ENCODE results near the gene AP1AR. TPM values are rescaled to one million over a fixed set of nuclear protein-coding genes. Genes with fewer than 3 reads are reported as not detected.
"Not testable (repeated sequence)": the region's sequence is repeated elsewhere in the genome, so short reads cannot be mapped to it uniquely, and the experiment has no call there.

AP1AR gene
- total RNA-seq, 1 donor from 2014 or later: 39.3 TPM

DNA sequence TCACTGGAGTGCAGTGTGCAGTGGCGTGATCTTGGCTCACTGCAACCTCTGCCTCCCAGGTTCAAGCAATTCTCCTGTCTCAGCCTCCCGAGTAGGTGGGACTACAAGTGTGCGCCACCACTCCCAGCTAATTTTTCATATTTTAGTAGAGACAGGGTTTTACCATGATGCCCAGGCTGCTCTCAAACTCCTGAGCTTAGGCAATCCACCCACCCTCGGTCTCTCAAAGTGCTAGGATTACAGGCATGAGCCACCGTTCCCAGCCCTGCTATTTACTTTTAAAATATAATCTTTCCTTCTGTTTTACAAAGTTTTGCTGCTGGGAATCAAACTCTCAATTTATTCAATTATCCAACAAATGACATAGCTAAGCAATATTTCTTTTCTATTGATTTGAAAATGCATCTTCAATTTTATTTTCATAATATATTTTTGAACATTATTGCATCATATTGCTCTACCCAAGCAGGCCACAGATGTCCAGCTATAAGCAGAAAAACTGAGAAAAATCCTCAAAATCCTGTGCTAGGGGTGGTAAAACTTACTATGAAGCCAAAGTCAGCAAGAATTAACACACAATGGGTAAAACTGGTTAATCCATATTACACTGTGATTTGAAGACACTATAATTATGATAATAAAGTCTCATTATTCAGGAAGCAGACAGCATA lies 48.9 kb downstream of the AP1AR start:
- no peak for DNase-seq

DNA sequence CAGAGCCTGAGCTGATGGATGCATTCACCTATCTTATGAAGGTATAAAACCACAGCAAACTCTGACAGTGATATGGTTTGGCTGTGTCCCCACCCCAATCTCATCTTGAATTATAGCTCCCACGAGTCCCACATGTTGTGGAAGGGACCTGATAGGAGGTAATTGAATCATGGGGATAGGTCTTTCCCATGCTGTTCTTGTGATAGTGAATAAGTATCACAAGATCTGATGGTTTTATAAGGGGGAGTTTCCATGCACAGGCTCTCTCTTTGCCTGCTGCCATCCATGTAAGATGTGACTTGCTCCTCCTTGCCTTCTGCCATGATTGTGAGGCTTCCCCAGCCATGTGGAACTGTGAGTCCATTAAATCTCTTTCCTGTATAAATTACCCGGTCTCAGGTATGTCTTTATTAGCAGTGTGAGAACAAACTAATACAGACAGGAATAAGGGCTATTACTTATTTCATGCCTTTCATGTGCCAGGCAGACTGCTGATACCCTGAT lies 50.4 kb downstream of the AP1AR start:
- not testable (repeated sequence) for DNase-seq

DNA sequence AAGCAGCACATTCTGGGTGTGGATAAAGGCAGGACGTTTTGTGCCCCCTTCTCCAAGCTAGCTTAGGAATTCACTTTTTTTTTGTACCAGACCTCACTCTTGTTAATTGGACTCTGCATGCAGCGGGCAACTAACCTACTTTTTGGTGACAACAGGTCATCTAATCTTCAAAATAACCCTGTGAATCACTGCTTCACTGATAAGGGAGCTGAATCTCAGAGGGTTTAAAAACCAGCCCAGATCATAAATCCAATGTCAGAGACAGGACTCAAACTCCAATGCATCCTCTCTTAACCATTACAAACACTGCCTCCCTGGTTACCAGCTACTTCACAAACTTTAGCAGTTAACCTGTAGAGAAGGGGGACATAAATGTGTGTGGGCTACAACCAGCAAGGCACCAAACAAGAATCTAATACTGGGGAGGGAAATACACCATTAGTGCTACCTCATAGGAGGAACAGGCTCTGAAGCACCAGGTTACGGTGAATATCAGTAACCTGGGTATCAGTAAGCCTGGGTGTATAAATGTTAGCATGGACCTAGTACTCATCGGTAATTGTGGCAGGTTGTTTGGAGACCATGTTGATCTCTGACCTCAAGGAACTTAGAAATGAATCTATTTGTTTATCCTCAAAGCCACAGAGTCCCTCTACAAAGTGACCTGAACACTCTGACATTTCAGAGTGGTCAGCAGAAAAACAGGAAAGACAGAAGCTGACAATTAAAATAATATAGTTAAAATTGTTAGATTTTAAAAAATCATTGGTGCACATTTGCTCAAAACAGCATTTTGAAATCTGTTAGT lies 51.5 kb downstream of the AP1AR start:
- DNase-seq: no peak

DNA sequence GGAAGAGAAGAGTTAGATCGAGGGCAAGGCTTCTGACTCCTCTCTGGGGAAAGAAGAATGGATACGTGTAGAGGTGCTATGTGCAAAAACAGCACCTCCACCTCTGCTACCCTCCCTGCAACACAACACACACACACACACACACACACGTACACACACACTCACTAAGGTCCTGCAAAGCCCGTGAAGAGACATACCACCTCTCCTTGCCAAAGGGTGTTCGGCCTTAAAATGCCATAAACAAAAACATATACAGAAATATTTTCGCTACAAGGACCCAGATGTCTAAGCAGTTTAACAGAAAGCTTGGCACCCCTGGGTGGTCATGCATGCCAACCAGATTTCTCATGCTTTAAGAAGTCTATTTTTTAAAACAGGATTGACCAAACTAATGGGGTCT lies 52.6 kb downstream of the AP1AR start:
- DNase-seq: peak; percentile 31

DNA sequence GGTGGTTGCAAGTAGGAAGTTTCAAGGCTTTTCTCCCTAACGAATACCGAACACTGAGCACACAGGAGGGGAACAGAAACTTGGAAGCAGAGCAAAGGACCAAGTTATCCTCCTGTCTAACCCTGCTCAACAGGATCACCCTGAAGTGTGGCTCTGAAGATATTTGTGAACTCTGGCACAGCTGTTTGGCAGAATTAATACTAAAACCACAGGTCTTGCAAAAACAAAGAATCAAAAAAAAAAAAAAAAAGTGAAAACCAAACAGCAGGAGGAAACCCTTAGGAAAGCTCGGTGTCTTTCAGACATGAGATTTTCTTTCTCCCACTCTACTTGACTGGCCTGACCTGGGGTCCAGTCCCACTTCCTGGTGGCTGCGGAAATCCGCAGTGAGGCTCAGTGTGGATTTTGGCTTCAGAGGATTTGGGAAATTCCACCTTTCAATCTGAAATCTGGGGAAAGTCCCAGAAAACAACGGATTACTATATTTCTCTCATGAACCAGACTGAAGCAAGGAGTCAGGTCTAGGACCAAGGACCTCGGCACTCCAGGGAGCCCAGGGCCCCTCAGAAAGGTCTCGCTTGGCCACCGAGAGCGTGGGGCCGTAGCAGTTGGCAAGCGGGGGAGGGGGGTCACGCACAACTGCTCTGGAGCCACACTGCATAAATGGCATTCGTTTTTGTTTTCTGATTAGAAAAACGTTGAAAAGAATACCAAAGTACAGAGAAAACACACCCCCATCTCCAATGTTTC lies 53.2 kb downstream of the AP1AR start:
- DNase-seq: peak; percentile 41

DNA sequence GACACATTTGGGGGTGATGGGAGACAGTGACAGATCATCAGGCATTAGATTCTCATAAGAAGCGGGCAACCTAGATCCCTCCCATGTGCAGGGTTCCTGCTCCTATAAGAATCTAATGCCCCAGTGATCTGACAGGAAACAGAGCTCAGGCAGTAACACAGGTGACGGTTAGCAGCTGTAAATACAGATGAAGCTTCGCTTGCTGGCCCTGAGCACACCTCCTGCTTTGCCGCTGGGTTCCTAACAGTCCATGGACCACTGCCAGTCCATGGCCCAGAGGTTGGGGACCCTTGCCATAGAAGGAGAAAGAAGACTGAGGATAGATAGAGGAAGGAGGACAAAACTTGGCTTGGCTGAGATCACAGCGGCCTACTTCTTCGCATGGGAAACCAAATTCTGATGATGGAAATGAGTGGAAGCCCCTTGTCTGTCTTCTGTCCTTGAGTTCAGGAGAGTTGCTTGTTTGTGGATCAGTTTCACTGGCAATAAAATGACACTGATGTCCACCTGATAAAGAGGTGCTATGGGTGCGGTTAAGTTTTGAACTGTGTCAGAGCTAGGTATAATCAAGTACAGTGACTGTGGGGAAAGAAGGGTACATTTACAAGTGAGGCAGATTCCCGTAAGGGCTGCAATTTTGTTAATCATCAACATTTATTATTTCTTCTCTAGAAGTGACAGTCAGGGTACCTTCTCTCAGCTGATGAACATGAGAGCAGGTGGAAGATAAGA lies 55.8 kb downstream of the AP1AR start:
- no peak for DNase-seq

DNA sequence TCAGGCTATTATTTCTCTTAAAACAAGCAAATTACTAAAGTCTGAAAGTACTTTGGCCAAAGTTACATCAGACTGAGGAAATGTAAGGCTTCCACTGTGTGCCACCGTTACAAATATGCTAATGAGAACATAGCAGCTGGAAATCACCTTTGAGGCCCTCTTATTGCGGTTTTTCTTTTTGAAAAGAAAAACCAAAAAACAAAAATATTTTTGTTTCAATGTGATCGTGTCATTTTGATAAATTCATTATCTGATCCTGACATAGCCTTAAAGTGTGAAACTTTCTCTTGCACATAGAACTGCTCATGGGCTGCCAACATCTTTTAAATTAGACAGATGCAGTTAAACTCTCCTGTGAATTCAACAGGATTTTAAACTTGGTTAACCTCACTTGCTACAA lies 56.9 kb downstream of the AP1AR start:
- no peak for DNase-seq

DNA sequence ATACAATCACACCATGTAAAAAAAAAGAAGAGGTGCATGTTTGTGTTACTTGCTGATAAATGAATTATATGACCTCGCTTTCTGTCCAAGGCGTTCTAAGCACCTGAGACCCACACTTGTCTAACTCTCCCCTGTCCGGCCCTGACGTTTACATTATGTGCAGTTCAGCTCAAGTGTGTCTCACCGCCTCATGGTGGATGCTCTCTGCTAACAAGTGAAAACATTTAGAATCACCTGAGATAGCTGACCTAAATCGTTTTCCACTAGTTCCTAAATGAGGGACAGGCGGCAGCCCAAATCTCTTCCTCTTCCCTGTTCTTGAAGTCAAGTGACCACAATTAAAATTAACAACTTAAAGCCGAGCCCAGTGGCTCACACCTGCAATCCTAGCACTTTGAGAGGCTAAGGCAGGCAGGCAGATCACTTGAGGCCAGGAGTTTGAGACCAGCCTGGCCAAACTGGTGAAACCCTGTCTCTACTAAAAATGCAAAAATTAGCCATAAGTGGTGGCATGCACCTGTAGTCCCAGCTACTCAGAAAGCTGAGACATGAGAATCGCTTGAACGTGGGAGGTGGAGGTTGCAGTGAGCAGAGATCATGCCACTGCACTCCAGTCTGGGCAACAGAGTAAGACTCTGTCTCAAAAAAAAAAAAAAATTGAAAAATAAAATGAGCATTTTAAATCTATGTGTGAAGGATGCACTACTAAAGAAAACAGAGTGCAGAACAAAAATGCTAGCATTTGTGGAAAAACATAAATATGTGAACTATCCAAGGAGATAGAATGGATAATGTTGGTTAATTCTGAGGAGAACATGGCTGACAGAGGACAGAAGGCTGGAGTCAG lies 58.0 kb downstream of the AP1AR start:
- DNase-seq: no peak

DNA sequence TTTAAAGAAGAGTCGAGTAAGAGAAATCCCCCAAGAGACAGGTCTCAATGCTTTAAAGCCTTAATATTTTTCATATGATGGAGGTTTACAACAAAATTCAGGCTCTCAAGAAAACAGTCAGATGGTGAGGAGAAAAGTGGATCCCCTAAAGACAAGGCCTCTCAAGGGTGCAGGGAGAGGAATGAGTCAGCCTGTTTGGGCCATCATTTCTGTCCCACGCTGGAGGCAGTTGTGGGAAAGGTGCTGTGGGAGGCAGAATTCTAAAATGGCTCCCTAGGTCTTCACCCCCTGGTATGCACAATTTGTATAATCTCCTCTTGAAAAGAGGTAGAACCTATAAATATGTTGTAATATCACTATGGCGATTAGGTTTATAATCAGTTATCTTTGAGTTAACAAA lies 58.8 kb downstream of the AP1AR start:
- no peak for DNase-seq

DNA sequence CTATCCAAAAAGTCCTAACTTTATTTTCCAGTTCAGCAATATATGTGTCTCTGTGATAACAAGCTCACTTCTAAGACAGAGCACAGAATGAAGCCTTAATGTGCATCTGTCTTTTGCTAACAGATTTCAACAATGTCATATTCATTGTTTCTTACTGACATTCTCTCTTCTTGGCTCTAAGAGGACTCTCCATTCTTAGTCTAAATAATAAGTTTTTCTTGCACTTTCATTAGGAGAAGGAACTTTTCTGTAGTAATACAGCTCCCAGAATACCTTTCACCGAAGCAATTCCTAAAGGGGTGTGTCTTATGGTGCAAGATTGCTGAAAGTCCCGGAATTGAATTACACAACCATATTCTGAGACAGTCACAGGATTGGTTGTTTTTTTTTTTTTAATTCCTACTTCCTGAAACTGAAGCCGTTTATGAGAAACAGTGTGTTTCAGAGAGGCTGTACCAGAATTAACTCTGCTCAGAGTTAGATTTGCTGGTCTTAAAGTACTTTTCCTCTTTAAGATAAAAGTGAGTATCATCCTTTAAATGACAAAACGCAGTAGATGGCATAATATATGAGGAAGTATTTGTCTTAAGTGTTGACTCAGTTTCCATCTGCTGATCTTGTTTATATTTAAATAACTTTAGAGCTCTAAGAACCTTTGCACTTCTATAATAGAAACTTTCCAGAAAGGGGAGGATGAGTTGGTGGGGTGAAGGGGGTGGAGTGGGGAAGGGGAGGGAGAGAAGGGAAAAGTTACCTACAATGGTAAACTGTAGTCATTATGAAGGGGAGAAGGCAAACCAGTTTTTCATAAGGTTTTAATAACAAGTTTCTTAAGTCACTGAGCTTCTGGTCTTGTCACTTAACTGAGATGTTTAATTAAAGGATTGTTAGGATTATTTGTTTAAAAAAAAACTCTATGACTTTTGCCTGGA lies 65.6 kb downstream of the AP1AR start, which contains the start of gene ALPK1:
ALPK1 (plus strand) TSS at position 421 of the 932 bp plus-strand sequence.
- DNase-seq: peak; percentile 76

DNA sequence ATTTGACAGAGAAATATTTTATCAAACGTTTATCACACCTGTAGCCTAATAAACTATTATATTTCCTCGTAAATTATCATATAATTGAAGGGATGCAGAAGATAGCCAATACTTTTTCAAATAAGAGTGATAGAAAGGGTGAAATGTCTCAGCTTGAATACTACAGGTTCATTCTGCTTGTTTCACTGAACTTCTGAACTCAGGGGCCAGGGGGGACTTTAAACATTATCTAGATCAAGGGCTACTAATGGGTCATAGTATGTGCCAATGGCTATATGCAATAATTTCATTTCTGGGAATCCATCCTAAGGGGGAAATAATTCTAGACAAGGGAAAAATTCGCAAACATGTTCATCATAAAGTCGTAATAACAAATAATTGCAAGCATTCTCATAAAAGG lies 68.1 kb downstream of the AP1AR start:
- no peak for DNase-seq

DNA sequence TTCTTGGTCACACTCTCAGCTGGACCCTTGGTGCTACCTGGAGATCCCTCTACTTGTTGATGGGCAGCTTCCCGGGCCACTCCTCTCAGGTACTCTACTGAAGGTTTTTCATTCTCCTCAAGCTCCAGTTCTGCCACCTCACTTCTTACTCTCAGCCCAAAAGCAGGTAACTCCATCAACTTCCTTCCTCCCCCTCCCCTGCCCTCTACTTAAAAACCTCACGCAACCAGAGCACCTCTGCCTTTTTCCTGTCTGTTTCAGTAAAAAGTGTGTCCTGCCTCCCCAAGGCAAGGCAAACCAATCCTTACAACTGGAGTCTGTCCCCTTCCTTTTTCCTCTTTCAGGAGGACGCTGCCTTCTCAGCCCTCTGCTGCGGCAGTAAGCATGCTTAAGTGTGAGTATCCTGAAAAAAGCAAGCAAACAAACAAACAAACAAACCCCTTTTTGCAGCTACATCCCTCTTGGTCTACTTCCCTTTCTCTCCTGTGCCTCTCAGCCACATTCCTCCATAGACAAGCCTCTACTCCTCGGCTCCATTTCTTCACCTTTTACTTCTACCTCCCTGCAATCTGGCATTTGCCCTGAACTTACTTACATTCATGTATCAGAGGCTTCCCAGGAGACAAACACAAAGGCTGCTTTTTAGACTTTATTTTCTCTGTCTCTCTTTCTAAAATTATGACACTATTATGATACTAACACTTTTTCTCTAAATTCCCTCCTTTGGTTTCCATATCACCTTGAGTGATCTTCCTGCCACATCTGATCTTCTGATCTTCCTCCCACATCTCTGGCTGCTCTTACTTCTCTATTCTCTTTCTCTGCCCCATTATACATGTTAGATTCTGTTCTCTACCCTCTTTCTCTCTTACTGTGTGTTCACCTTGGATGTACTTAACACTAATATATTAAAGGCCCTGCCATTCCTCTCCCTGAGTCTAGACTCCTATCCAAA lies 71.0 kb downstream of the AP1AR start:
- DNase-seq: no peak

DNA sequence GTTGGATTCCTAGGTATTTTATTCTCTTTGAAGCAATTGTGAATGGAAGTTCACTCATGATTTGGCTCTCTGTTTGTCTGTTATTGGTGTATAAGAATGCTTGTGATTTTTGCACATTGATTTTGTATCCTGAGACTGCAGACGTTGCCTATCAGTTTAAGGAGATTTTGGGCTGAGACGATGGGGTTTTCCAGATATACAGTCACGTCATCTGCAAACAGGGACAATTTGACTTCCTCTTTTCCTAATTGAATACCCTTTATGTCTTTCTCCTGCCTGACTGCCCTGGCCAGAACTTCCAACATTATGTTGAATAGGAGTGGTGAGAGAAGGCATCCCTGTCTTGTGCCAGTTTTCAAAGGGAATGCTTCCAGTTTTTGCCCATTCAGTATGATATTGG lies 73.9 kb downstream of the AP1AR start:
- not testable (repeated sequence) for DNase-seq

DNA sequence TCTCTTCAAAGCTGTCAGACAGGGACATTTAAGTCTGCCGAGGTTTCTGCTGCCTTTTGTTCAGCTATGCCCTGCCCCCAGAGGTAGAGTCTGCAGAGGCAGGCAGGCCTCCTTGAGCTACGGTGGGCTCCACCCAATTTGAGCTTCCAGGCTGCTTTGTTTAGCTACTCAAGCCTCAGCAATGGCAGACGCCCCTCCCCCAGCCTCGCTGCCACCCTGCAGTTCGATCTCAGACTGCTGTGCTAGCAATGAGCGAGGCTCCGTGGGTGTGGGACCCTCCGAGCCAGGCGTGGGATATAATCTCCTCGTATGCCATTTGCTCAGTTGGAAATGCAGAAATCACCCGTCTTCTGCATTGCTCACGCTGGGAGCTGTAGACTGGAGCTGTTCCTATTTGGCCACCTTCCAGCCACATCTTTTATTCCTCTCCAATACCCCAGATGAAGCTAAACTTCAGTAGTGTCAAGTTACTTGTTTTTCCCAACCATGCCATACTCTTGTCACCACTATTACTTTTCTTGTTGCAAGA lies 77.7 kb downstream of the AP1AR start:
- not testable (repeated sequence) for DNase-seq

DNA sequence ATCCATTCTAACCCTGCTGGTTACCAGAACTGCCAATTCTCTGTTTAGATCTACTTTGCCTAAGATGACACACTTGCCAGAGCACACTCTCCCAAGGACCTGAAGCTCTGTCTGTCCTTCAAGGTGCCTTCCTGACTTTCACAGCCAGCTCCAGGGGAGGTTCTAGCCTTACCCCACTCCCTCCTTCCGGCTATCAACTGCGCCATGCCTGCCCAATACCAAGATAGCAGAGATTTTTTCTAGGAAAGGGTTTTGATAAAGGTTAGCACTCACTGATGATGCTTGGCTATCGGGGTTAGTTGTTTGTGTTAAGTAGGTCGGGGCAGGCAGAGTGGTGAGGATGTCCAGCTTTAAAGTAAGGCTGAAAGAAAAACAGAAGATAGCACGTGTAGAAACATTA lies 79.9 kb downstream of the AP1AR start:
- DNase-seq: no peak

DNA sequence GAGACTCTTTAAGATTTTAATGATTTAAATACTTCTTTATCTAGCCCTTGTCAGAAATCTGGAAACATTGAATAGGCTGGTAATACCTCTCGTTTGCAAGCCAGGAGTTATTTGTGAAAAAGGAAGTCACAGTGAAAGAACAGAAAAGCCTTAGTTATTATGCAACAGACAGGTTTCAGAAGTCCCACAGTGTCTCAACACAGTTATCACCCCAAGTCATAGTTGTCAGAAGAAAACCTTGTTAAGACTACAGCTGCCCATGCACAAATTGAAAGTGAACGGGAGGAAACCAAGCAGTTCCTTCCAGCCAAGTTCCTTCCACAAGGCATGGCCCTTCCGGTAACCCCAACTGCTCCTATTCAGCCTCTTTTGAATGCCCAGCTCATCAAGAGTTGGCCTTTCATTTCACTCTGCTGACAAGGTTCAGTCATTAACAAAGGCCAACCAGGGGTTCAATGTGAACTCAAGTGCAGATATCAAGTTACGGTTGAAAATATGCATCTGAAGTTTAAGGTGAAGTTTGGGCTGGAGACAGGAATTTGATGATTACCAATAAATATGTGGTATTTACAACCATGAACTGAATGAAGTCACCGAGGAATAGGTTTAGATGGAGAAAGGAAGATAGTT lies 81.1 kb downstream of the AP1AR start:
- DNase-seq: no peak

DNA sequence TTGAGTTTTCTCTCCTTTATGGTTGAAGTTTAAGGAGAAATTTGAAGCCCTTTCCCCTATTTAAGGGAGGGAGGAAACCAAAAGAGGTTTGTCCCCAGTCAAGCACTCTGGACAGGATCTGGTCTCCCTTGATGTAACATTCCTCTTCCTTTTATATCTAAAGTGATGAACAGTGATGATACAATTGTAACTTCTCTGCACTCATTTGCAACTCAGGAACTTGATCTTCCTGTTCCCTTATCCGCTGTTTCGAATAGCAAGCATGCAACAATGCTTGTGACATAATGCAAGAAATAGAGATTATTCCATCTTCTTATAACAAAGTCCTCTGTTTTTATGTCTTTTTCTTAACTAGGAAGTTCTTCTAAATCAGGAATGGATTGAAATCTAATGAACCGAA lies 83.9 kb downstream of the AP1AR start:
- DNase-seq: peak; percentile 28

DNA sequence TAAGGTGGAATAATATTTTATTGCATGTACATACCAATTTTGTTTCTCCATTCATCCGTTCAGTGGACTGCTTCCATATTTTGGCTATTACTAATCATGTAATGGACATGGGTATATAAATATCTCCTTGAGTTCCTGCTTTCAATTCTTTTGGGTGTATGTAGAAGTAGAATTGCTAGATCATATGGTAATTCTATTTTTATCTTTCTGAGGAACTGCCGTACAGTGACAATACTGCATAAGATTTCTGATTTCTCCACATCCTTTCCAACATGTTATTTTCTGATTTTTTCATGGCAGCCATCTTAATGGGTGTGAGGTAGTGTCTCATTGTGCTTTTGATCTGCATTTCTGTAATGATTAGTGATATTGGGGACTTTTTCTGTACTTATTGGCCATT lies 84.8 kb downstream of the AP1AR start:
- DNase-seq: no peak
